Stomach (tissue), 4 donors: ENCODE measurements around the gene SRSF10.

Source experiments
- CTCF ChIP-seq, 7 experiments: fragments of 450-650 bp in 4 of 7; fragments of 200-600 bp in 3 of 7; sonication (generic) in 3 of 7; IDR thresholded peaks; one replicate each; pipeline ENCODE4 v1.5.1; 2016 to 2019; ENCODE audit warnings: antibody characterized with exemption in 7 of 7, control low read depth in 2 of 7, mild to moderate bottlenecking in 1 of 7
- EP300 ChIP-seq: sonication (generic); formaldehyde crosslinking; IDR thresholded peaks from one replicate; pipeline ENCODE4 v1.6.1; 2017; ENCODE audit warnings: antibody characterized with exemption
- POLR2A ChIP-seq, 4 donors: fragments of 450-650 bp; IDR thresholded peaks; one replicate each; pipeline ENCODE4 v1.6.1; 2016; ENCODE audit warnings: antibody characterized with exemption in 4 of 4, control low read depth in 2 of 4, mild to moderate bottlenecking in 1 of 4, moderate library complexity in 1 of 4
- POLR2AphosphoS5 ChIP-seq, 3 donors: sonication (generic); formaldehyde crosslinking; IDR thresholded peaks; one replicate each; pipeline ENCODE4 v1.6.1; 2016; ENCODE audit warnings: antibody characterized with exemption in 3 of 3

GRCh38 chr1:24021403-24022266 lies 41.5 kb upstream of the SRSF10 start:
- TF ChIP-seq CTCF (IDR thresholded peaks at IDR 0.05) (no peak), POLR2AphosphoS5 (IDR thresholded peaks at IDR 0.05) (peak in 1 of 3 donors; percentile 35), POLR2A (IDR thresholded peaks at IDR 0.05) (no peak), EP300 (no peak)
